Body of pancreas (tissue), 4 donors: ENCODE results near the gene CASZ1. TPM values are rescaled to one million over a fixed set of nuclear protein-coding genes. Genes with fewer than 3 reads are reported as not detected.

ENCODE experiments used
- ATAC-seq: fragments of 150-250 bp; one replicate; pipeline ENCODE4 v1.9.1; 2016
- DNase-seq, 4 donors: peaks; one replicate each; pipeline ENCODE4 v3.0.0-alpha.2; 2019
- H3K27ac ChIP-seq, 4 donors: fragments of 200-600 bp; sonication (generic); 1 replicate in 3 of 4; 2 replicates in 1 of 4; pipeline versions ENCODE4 v1.5.1 to v1.6.1; 2016 to 2019; ENCODE audit warnings: mild to moderate bottlenecking in 1 of 4, mixed read lengths in 1 of 4, moderate library complexity in 1 of 4
- H3K27me3 ChIP-seq, 2 donors: fragments of 200-600 bp; sonication (generic); one replicate each; pipeline ENCODE4 v1.6.0; 2016; ENCODE audit warnings: mild to moderate bottlenecking in 1 of 2
- H3K36me3 ChIP-seq, 2 donors: fragments of 200-600 bp; sonication (generic); replicated peaks in 1 of 2; 2 replicates each; pipeline ENCODE4 v1.5.1; 2016; ENCODE audit warnings: low read depth in 2 of 2; ENCODE audit not compliant: insufficient read depth in 1 of 2
- H3K4me1 ChIP-seq: fragments of 200-600 bp; sonication (generic); one replicate; pipeline ENCODE4 v1.6.0; 2016
- H3K4me3 ChIP-seq, 2 donors: fragments of 200-600 bp; sonication (generic); 1 replicate in 1 of 2; 2 replicates in 1 of 2; pipeline ENCODE4 v1.5.1; 2016 to 2019
- H3K9me3 ChIP-seq, 3 donors: fragments of 200-600 bp; sonication (generic); 1 replicate in 2 of 3; 2 replicates in 1 of 3; pipeline ENCODE4 v1.5.1; 2016
- POLR2A ChIP-seq, 3 donors: fragments of 450-650 bp; IDR thresholded peaks; one replicate each; pipeline ENCODE4 v1.6.1; 2016; ENCODE audit warnings: antibody characterized with exemption in 3 of 3, mild to moderate bottlenecking in 2 of 3
- WGBS, 2 donors: methylation state at CpG; one replicate each; pipeline ENCODE4 v1.1.5; 2017; 5-methylcytosine and 5-hydroxymethylcytosine counted together
- intact Hi-C: fragments of 100-400 bp; cut with DNase I; formaldehyde crosslinking; loops from one replicate; pipeline ENCODE4 v1.15.1; 2023
- total RNA-seq, 2 donors: library from RNA; depleted of rRNA; stranded (reverse); fragments of >200 nt; gene quantifications; one replicate each; pipeline ENCODE4 v1.1.0, GENCODE V29; 2016
- TF ChIP-seq, protein P1 (sequence below), 7 experiments: fragments of 450-650 bp in 4 of 7; fragments of 200-600 bp in 3 of 7; sonication (generic) in 3 of 7; IDR thresholded peaks; one replicate each; pipeline ENCODE4 v1.5.1; 2016 to 2019; ENCODE audit warnings: antibody characterized with exemption in 7 of 7

The CASZ1 gene
- total RNA-seq, 2 donors from 2014 or later, result 9.3 to 14.2 TPM

- no peak overlapping the region for H3K27ac ChIP-seq
- no peak overlapping the region for H3K4me3 ChIP-seq
- ATAC-seq (no peak), DNase-seq (no peak)
- no peaks in the 10 kb centered on the region for H3K9me3 ChIP-seq
- intact Hi-C loops, result no loop called here
- no peak for TF ChIP-seq POLR2A (IDR thresholded peaks at IDR 0.05)
- TF ChIP-seq, protein P1, sequence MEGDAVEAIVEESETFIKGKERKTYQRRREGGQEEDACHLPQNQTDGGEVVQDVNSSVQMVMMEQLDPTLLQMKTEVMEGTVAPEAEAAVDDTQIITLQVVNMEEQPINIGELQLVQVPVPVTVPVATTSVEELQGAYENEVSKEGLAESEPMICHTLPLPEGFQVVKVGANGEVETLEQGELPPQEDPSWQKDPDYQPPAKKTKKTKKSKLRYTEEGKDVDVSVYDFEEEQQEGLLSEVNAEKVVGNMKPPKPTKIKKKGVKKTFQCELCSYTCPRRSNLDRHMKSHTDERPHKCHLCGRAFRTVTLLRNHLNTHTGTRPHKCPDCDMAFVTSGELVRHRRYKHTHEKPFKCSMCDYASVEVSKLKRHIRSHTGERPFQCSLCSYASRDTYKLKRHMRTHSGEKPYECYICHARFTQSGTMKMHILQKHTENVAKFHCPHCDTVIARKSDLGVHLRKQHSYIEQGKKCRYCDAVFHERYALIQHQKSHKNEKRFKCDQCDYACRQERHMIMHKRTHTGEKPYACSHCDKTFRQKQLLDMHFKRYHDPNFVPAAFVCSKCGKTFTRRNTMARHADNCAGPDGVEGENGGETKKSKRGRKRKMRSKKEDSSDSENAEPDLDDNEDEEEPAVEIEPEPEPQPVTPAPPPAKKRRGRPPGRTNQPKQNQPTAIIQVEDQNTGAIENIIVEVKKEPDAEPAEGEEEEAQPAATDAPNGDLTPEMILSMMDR (IDR thresholded peaks at IDR 0.05), result no peak
- H3K4me1 ChIP-seq, result peaks cover 50% of the 10 kb centered on the region
- 79 to 81% methylated on average over 35 of the region's 35 CpGs for WGBS, 2 donors
- no peaks in the 10 kb centered on the region for H3K36me3 ChIP-seq
- H3K27me3 ChIP-seq, result no peaks in the 10 kb centered on the region
Measured at GRCh38 chr1:10672343-10673050, 123.9 kb downstream of the CASZ1 start.

GRCh38 chr1:10671622-10672342, 124.7 kb downstream of the CASZ1 start:
- no peaks in the 10 kb centered on the region for H3K36me3 ChIP-seq
- ATAC-seq, result no peak
- no peak overlapping the region for H3K27ac ChIP-seq
- H3K27me3 ChIP-seq, result no peaks in the 10 kb centered on the region
- no peak overlapping the region for H3K4me3 ChIP-seq
- DNase-seq, result no peak
- intact Hi-C loops, result no loop called here
- 85 to 89% methylated on average over 20 to 25 of the region's 27 CpGs for WGBS, 2 donors
- H3K4me1 ChIP-seq, result peaks cover 50% of the 10 kb centered on the region
- no peaks in the 10 kb centered on the region for H3K9me3 ChIP-seq
- TF ChIP-seq, protein P1 (IDR thresholded peaks at IDR 0.05), result no peak

DNA sequence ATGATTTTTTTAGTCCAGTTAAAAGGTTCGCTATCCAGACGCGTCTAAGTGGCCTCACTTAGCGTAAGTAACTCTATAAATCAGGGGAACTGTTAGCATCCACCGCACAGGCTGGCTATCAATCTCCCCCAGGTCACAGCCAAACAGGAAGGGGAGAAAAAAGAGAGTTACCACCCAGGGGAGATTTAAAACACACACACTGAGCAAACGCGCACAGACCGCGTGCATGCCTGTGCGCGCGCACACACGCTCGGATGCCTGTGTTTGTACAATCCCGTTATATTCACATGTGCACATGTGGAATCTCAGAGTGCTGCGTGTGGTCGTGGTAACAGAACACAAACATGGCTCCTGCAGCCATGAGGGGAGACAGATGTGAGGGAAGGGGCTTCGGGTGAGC, 125.4 kb downstream of the CASZ1 start:
- no peaks in the 10 kb centered on the region for H3K36me3 ChIP-seq
- 79 to 88% methylated on average over 14 to 18 of the region's 18 CpGs for WGBS, 2 donors
- ATAC-seq, result no peak
- intact Hi-C loops, result no loop called here
- TF ChIP-seq, protein P1 (IDR thresholded peaks at IDR 0.05), result no peak
- TF ChIP-seq POLR2A (IDR thresholded peaks at IDR 0.05), result no peak
- DNase-seq, result no peak
- peaks cover 50% of the 10 kb centered on the region for H3K4me1 ChIP-seq
- H3K4me3 ChIP-seq, result no peak overlapping the region
- H3K9me3 ChIP-seq, result no peaks in the 10 kb centered on the region
- no peak overlapping the region for H3K27ac ChIP-seq
- no peaks in the 10 kb centered on the region for H3K27me3 ChIP-seq

DNA sequence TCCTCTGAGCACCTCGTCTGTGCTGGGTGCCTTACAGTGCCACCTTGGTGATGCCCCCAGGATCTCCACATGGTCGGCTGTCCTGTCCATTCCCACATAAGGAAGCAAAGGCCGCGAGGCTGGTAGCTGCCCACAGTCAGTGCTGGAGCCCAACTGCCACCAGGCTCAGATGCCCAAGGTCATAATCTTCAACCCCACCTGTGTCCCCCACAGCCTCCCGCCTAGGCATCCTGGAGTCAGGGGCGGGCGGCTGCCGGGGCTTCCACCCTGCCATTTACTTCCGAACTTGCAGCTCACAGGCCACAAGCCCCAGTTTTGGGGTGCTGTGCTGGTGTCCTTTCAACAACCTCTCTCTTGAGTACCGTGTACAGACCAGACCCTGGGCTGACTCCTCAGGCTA, 126.3 kb downstream of the CASZ1 start:
- Histone ChIP-seq H3K4me1 (peaks cover 50% of the 10 kb centered on the region), H3K27me3 (no peaks in the 10 kb centered on the region), H3K27ac (no peak overlapping the region), H3K9me3 (no peaks in the 10 kb centered on the region), H3K4me3 (no peak overlapping the region), H3K36me3 (no peaks in the 10 kb centered on the region)
- WGBS, 2 donors, result 87 to 91% methylated on average over 8 to 9 of the region's 10 CpGs
- intact Hi-C loops, result no loop called here
- ATAC-seq, result no peak
- TF ChIP-seq, protein P1 (IDR thresholded peaks at IDR 0.05), result no peak
- no peak for TF ChIP-seq POLR2A (IDR thresholded peaks at IDR 0.05)
- no peak for DNase-seq
